Measurements from ENCODE around the gene GCA.

The GCA gene, protein sequence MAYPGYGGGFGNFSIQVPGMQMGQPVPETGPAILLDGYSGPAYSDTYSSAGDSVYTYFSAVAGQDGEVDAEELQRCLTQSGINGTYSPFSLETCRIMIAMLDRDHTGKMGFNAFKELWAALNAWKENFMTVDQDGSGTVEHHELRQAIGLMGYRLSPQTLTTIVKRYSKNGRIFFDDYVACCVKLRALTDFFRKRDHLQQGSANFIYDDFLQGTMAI

DNA sequence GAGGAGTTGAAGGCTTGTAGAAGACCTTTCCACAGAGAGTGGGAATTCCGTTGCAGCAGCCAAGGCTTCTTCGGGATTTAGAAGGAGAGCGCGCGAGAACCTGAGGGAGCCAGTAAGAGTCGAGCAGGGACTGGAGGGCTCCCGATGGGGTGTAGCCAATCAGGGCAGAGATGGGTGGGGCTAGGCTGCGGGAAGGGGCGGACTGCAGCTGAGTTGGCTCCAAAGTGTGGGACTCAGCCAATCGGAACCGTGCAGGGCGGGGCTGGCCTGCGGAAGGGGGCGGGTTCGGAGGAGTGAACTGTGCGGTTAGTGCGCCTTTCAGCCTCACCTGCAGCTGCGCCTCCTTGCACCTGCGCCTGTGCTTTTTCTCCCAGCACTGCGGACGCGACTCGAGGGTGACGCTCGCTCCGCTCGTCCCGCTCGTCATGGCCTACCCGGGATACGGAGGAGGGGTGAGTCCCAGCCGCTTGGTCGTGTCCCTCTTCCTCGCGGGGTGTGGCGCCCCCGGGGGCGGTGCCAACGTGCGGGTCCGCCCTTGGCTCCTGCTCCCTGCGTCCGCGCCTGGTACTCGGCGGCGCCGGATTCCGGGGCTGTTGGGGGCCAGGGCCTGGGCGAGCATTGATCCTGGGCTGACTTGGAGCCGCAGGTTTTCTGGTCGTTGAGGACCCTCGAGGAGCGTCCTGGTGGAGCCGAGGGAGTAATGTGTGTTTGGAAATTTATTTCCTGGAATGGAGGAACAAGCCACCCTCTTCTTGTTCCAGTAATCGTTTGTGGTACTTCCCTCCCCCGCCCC, at the start of gene GCA:
GCA (plus strand) TSS at position 309 of the 793 bp plus-strand sequence; CDS start at position 426, 117 bp downstream.
- H3K4me1 ChIP-seq (ENCODE audit: control insufficient read depth in 5 of 5, insufficient read depth in 5 of 5, low read length in 5 of 5) = peaks cover 0 to 27% (median 20%) of the 10 kb centered on the region in 5 donors
- H3K27me3 ChIP-seq (ENCODE audit: control insufficient read depth in 5 of 5, insufficient read depth in 4 of 5, low read length in 5 of 5) = no peaks in the 10 kb centered on the region
- H3K36me3 ChIP-seq (ENCODE audit: control insufficient read depth in 5 of 5, insufficient read depth in 5 of 5, low read length in 5 of 5) = no peaks in the 10 kb centered on the region
- no peaks in the 10 kb centered on the region for H3K9me3 ChIP-seq (ENCODE audit: control insufficient read depth in 5 of 5, low read length in 5 of 5)
- peak within 1 kb of the TSS; percentile 29 to 90 (median 63) for H3K9ac ChIP-seq (ENCODE audit: low read length in 5 of 5)
- H3K27ac ChIP-seq (ENCODE audit: low read depth, low read length) = peak within 1 kb of the TSS; percentile 58
- peak within 1 kb of the TSS; percentile 87 to 100 (median 97) for H3K4me3 ChIP-seq (ENCODE audit: low read depth in 1 of 5, low read length in 5 of 5)

DNA sequence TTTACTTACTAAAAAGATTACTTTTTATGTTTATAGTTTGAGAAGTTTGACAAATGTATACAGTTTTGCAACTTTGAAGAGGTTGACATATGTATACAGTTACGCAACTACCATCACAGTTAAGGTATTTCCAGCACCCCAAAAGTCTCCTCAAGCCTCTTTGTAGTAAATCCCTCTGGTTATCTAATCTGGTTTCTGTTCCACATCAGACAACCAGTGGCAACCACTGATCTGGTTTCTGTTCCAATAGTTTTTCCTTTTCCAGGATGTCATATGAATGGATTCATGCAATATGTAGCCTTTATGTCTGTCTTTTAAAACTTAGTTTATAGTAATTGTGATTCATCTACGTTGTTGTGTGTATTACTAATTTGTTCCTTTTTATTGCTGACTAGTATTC, 48.9 kb upstream of the GCA start:
- no peak overlapping the region for H3K27ac ChIP-seq (ENCODE audit: low read depth, low read length)

DNA sequence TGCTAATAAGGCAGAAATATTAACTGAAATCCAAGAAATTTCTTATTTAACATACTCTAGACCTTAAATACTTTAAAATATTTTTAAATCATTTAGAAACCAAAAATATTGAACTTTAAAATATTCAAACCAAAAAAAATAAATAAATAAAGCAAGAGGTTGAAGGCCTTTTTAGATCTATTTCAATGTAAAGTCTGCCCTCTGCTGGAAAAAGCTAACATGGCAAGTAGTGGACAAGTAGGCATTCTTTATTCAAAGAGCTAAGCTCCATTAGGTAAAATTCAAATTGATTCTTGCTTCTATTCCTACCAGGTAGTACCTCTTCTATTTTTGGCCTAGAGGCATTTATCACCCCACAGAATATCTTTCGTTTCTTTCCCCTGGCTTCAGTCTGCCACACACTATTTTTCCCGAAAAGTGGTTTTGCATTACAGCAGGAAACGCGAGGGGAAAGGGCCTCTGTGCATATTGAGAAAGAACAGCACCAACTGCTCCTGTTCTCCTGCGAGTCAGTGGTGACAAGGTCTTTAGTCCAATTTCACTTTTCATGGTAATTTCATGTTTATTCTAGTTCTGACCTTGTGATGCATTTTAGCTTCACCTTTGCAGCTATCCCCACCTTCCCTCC, 45.9 kb upstream of the GCA start:
- Histone ChIP-seq H3K4me3 (ENCODE audit: low read depth in 1 of 5, low read length in 5 of 5) (no peak overlapping the region), H3K4me1 (ENCODE audit: control insufficient read depth in 5 of 5, insufficient read depth in 5 of 5, low read length in 5 of 5) (peaks cover 3 to 4% (median 3%) of the 10 kb centered on the region in 5 donors), H3K9ac (ENCODE audit: low read length in 5 of 5) (no peak overlapping the region), H3K27me3 (ENCODE audit: control insufficient read depth in 5 of 5, insufficient read depth in 4 of 5, low read length in 5 of 5) (no peaks in the 10 kb centered on the region), H3K9me3 (ENCODE audit: control insufficient read depth in 5 of 5, low read length in 5 of 5) (no peaks in the 10 kb centered on the region), H3K36me3 (ENCODE audit: control insufficient read depth in 5 of 5, insufficient read depth in 5 of 5, low read length in 5 of 5) (peaks cover 0 to 8% (median 4%) of the 10 kb centered on the region in 5 donors), H3K27ac (ENCODE audit: low read depth, low read length) (no peak overlapping the region)

More for the DNA sequence above, 48.9 kb upstream of the GCA start:
- Histone ChIP-seq H3K4me1 (ENCODE audit: control insufficient read depth in 5 of 5, insufficient read depth in 5 of 5, low read length in 5 of 5) (no peaks in the 10 kb centered on the region), H3K36me3 (ENCODE audit: control insufficient read depth in 5 of 5, insufficient read depth in 5 of 5, low read length in 5 of 5) (peaks cover 0 to 8% (median 7%) of the 10 kb centered on the region in 5 donors), H3K4me3 (ENCODE audit: low read depth in 1 of 5, low read length in 5 of 5) (no peak overlapping the region), H3K27me3 (ENCODE audit: control insufficient read depth in 5 of 5, insufficient read depth in 4 of 5, low read length in 5 of 5) (no peaks in the 10 kb centered on the region), H3K9me3 (ENCODE audit: control insufficient read depth in 5 of 5, low read length in 5 of 5) (no peaks in the 10 kb centered on the region), H3K9ac (ENCODE audit: low read length in 5 of 5) (no peak overlapping the region)

DNA sequence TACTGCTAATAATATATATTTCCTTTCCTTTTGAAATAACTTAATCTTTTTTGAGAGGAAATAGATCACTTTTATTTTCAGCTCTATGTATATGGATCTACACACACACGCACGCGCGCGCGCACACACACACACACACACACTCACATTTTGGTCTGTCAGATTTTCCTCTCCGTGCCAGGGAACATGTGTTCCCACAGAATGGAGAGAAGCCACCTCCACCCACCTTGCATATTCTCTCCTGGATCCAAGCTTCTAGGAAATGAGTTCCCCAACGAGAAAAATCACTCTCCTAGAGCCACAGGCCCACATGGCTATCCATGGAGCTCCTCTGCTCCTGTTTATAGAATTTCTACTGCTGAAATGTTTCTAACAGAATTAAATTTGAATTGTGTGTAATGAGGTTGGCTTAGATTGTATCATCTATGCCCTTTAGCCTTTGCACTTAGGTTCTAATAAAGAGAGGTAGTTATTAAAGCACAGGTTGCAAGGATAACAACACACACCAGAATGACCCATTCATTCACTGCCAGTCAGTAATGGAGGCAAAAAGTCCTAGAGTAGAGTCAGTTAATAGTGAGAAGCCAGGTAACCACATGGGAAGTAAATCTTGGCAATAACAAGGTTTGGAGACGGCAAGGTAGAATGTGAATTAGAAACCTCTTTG, 45.1 kb upstream of the GCA start:
- Histone ChIP-seq H3K36me3 (ENCODE audit: control insufficient read depth in 5 of 5, insufficient read depth in 5 of 5, low read length in 5 of 5) (peaks cover 0 to 8% (median 4%) of the 10 kb centered on the region in 5 donors), H3K4me3 (ENCODE audit: low read depth in 1 of 5, low read length in 5 of 5) (no peak overlapping the region), H3K27ac (ENCODE audit: low read depth, low read length) (no peak overlapping the region), H3K4me1 (ENCODE audit: control insufficient read depth in 5 of 5, insufficient read depth in 5 of 5, low read length in 5 of 5) (peaks cover 3 to 4% (median 3%) of the 10 kb centered on the region in 5 donors), H3K27me3 (ENCODE audit: control insufficient read depth in 5 of 5, insufficient read depth in 4 of 5, low read length in 5 of 5) (no peaks in the 10 kb centered on the region), H3K9ac (ENCODE audit: low read length in 5 of 5) (no peak overlapping the region), H3K9me3 (ENCODE audit: control insufficient read depth in 5 of 5, low read length in 5 of 5) (no peaks in the 10 kb centered on the region)

DNA sequence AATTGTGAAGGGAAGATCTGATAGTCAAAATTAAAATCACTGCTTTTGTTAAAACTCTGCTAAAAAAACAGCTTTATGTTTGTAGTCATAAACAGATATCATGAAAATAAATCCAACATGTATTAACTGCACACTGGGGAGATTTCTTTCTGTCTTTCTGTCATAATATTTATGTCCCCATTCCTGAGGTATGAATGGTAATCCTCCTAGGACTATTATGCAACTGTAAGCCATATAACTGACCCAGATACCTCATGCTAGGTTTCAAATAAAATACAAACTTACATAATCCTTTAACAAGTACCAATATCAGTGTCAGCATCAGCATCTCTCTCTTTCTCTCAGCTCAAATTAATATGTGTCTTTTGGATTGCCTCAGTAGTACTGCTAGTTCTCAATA, 43.7 kb upstream of the GCA start:
- Histone ChIP-seq H3K9me3 (ENCODE audit: control insufficient read depth in 5 of 5, low read length in 5 of 5) (no peaks in the 10 kb centered on the region), H3K9ac (ENCODE audit: low read length in 5 of 5) (no peak overlapping the region), H3K4me3 (ENCODE audit: low read depth in 1 of 5, low read length in 5 of 5) (no peak overlapping the region), H3K27me3 (ENCODE audit: control insufficient read depth in 5 of 5, insufficient read depth in 4 of 5, low read length in 5 of 5) (no peaks in the 10 kb centered on the region), H3K27ac (ENCODE audit: low read depth, low read length) (no peak overlapping the region), H3K36me3 (ENCODE audit: control insufficient read depth in 5 of 5, insufficient read depth in 5 of 5, low read length in 5 of 5) (peaks cover 0 to 10% (median 6%) of the 10 kb centered on the region in 5 donors), H3K4me1 (ENCODE audit: control insufficient read depth in 5 of 5, insufficient read depth in 5 of 5, low read length in 5 of 5) (peaks cover 3 to 4% (median 3%) of the 10 kb centered on the region in 5 donors)

DNA sequence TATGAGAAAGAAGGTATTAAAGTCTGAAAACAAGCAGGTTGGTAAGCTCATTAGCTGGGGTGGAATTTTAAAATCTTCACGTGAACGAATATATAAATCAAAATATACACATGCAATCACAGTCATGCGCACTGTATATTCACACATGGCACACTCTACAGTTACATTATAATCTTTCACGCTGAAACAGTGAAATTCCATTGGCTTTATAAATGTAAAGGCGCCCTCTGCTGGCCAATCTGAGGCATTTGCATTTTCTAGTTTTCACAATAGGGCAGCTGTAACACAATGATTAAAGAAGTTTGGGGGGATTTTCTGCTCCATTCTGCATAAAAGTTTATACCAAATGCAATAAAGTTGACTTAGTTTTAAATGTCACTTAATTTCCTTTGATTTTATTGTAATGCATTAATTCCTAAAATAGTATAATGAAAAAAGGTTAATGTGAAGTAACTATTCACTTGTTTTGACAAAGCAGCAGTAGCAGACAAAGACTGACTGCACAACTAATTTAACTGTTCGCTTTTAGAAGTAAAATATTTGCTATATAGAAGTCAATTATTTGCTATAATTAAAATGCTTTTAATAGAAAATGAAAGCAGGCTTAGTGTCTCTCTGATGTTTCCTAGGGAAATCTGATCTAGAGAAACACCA, 42.7 kb upstream of the GCA start:
- H3K36me3 ChIP-seq (ENCODE audit: control insufficient read depth in 5 of 5, insufficient read depth in 5 of 5, low read length in 5 of 5) = peaks cover 0 to 13% (median 12%) of the 10 kb centered on the region in 5 donors
- peak overlapping the region in 2 of 5 donors; percentile 4 to 41 for H3K9ac ChIP-seq (ENCODE audit: low read length in 5 of 5)
- H3K4me1 ChIP-seq (ENCODE audit: control insufficient read depth in 5 of 5, insufficient read depth in 5 of 5, low read length in 5 of 5) = peaks cover 3 to 4% (median 3%) of the 10 kb centered on the region in 5 donors
- no peak overlapping the region for H3K27ac ChIP-seq (ENCODE audit: low read depth, low read length)
- no peaks in the 10 kb centered on the region for H3K9me3 ChIP-seq (ENCODE audit: control insufficient read depth in 5 of 5, low read length in 5 of 5)
- H3K4me3 ChIP-seq (ENCODE audit: low read depth in 1 of 5, low read length in 5 of 5) = no peak overlapping the region
- H3K27me3 ChIP-seq (ENCODE audit: control insufficient read depth in 5 of 5, insufficient read depth in 4 of 5, low read length in 5 of 5) = no peaks in the 10 kb centered on the region

DNA sequence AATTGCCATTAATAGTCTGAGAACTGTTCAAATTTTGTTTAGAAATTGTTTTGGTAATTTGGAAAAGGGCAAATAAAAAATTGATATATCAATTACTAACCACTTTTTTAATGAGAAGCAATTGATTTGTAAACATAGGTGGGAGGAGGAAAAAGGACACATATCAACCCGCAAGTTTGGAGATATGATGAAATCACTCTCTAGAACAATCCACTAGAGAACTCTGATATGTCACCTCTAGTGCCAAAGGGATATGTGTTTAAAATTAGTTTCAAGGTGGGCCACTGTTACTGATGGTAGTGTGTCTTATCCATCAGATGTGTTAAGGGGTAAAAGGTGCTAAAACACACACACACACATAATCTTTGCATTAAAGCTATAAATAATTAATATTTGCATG, 42.1 kb upstream of the GCA start:
- H3K9me3 ChIP-seq (ENCODE audit: control insufficient read depth in 5 of 5, low read length in 5 of 5) = no peaks in the 10 kb centered on the region
- peaks cover 2 to 13% (median 11%) of the 10 kb centered on the region in 5 donors for H3K36me3 ChIP-seq (ENCODE audit: control insufficient read depth in 5 of 5, insufficient read depth in 5 of 5, low read length in 5 of 5)
- H3K4me3 ChIP-seq (ENCODE audit: low read depth in 1 of 5, low read length in 5 of 5) = no peak overlapping the region
- H3K27me3 ChIP-seq (ENCODE audit: control insufficient read depth in 5 of 5, insufficient read depth in 4 of 5, low read length in 5 of 5) = no peaks in the 10 kb centered on the region
- H3K27ac ChIP-seq (ENCODE audit: low read depth, low read length) = no peak overlapping the region
- H3K9ac ChIP-seq (ENCODE audit: low read length in 5 of 5) = peak overlapping the region in 1 of 5 donors; percentile 4
- peaks cover 3 to 4% (median 3%) of the 10 kb centered on the region in 5 donors for H3K4me1 ChIP-seq (ENCODE audit: control insufficient read depth in 5 of 5, insufficient read depth in 5 of 5, low read length in 5 of 5)

DNA sequence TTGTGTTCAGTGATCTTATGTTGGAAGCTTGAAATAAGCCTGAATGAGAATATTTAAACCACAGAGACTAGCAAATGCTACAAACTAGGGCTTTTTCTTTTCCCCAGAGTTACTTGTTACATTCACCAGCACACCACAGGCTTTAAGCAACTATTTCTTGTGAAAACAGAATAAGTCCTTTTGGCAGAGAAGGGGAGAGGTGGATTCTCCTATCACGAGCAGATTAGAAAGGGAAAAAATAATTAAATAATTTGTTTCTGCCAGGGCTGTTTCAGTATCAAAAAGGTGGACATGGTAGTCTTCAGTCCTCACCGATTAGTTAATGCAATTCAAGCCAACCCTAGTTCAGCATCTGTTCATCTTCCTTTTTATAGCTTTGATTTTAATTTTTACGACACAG, 38.0 kb upstream of the GCA start:
- Histone ChIP-seq H3K9ac (ENCODE audit: low read length in 5 of 5) (no peak overlapping the region), H3K4me1 (ENCODE audit: control insufficient read depth in 5 of 5, insufficient read depth in 5 of 5, low read length in 5 of 5) (peaks cover 2 to 3% (median 2%) of the 10 kb centered on the region in 5 donors), H3K36me3 (ENCODE audit: control insufficient read depth in 5 of 5, insufficient read depth in 5 of 5, low read length in 5 of 5) (peaks cover 3 to 23% (median 8%) of the 10 kb centered on the region in 5 donors), H3K27ac (ENCODE audit: low read depth, low read length) (no peak overlapping the region), H3K27me3 (ENCODE audit: control insufficient read depth in 5 of 5, insufficient read depth in 4 of 5, low read length in 5 of 5) (no peaks in the 10 kb centered on the region), H3K9me3 (ENCODE audit: control insufficient read depth in 5 of 5, low read length in 5 of 5) (no peaks in the 10 kb centered on the region), H3K4me3 (ENCODE audit: low read depth in 1 of 5, low read length in 5 of 5) (no peak overlapping the region)

DNA sequence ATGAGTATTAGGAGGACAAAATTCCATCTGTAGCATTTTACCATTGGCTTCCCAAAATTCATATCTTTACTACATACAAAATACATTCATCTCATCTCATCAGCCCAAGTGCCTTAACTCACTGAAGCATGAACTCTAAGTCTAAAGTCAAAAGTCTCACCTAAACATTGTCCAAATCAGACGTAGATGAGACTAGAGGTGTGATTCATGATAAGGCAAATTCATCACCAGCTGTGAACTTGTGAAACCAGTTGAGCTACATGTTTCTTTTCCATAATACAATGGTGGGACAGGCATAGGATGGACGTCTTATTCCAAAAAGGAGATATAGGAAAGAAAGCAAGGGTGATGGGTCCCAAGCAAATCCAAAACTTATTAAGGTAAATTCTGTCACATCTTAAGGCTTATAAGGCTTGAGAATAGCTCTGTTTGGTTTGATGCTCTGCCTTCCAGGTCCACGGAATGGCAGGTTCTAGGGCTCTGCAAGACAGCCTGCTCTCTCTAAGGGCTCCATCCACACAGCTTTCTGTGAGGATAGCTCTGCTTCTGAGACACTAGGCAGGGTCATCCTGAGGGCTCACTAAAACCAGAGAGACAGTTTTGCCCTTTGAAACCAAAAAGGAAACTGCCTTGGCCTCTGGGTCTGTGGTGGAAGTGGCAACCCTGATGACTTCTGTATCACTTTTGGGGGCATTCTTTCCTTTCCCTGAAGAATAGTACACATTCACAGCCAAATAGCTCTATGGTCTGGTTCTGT, 35.0 kb upstream of the GCA start:
- no peaks in the 10 kb centered on the region for H3K4me1 ChIP-seq (ENCODE audit: control insufficient read depth in 5 of 5, insufficient read depth in 5 of 5, low read length in 5 of 5)
- H3K9ac ChIP-seq (ENCODE audit: low read length in 5 of 5) = no peak overlapping the region
- no peak overlapping the region for H3K4me3 ChIP-seq (ENCODE audit: low read depth in 1 of 5, low read length in 5 of 5)
- H3K27ac ChIP-seq (ENCODE audit: low read depth, low read length) = no peak overlapping the region
- no peaks in the 10 kb centered on the region for H3K27me3 ChIP-seq (ENCODE audit: control insufficient read depth in 5 of 5, insufficient read depth in 4 of 5, low read length in 5 of 5)
- no peaks in the 10 kb centered on the region for H3K9me3 ChIP-seq (ENCODE audit: control insufficient read depth in 5 of 5, low read length in 5 of 5)
- H3K36me3 ChIP-seq (ENCODE audit: control insufficient read depth in 5 of 5, insufficient read depth in 5 of 5, low read length in 5 of 5) = peaks cover 3 to 23% (median 8%) of the 10 kb centered on the region in 5 donors
